Stimulated activated CD8-positive, alpha-beta memory T cell treated with anti-CD3 and anti-CD28 coated beads, Interleukin-7, amount 100 ng/mL, for 1 hour (primary cell): Measurements from ENCODE around the gene ANKRD55.
"Not testable (repeated sequence)": the region's sequence is repeated elsewhere in the genome, so short reads cannot be mapped to it uniquely, and the experiment has no call there.

ENCODE experiments used
- DNase-seq, 2 donors: peaks; one replicate each; pipeline ENCODE4 v3.0.0-alpha.2; 2020; ENCODE audit warnings: low read depth in 2 of 2

ANKRD55 gene

GRCh38 chr5:56144211-56144610 is 88.9 kb downstream of the ANKRD55 start:
- no peak for DNase-seq

GRCh38 chr5:56143373-56143714 is 89.8 kb downstream of the ANKRD55 start:
- DNase-seq, result no peak

DNA sequence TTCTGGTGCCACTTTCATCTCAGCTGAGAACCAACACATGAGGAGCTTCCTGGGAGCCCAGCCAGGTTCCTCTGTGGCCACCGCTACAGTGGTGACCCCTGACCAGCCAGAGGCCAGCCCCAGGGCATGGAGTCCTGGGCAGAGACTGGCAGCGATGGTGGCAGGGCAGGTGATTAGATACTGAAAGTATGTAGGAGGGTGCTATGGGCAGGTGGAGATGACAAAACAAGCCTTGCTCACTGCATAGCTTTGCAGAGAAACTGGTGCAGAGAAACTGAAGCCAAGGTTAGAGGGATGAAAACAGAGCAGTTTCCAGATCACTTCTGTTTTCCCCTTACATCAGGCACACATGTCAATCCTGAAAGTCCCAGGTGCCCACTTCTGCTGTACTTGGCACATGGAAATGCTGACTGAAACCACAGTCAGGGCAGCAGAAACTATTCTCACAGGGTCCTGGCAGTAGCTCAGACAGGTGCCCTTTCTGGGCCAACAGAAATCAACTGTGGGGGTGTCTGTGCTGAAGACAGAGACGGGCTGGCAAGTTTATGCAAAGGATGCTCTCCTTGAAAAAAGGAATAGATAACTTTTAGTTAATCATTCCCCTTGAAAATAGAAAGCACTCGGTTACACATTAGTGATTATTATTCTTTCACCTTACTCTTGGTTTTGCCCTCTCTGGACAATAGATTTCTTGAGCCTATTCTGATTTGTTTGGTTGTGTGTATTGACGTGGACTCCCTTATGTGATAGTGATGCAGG is 90.3 kb downstream of the ANKRD55 start:
- DNase-seq, result no peak

DNA sequence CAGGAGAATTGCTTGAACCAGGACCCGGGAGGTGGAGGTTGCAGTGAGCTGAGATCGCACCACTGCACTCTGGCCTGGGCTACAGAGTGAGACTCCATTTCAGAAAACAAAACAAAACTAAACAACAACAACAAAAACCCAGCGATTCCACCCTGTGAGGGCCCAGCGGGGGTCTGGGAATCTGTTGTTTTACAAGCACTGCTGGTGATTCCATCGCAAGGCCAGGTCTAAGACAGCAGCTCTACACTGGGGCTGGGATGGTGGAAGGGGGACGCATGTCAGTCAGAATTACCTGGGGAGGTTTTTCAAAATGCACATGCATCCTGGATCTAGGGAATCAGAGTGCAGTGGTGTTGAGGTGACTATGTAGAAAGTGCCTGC is 90.9 kb downstream of the ANKRD55 start:
- no peak for DNase-seq

- DNase-seq, result no peak
These were observed 93.1 kb downstream of the ANKRD55 start for GRCh38 chr5:56140073-56140472.

DNA sequence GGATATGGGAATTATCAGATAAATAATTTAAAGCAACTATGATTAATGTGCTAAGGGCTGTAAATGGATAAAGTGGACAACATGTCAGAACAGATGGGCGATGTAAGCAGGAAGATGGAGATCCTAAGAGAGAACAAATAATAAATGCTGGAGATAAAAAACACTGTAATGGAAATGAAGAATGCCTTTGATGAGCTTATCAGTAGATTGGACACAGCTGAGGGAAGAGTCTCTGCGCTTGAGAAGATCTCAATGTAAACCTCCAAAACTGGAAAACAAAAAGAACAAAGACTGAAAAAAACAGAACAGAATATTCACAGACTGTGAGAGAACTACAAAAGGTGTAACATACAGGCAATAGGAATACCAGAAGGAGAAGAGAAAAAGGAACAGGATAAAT is 102.5 kb downstream of the ANKRD55 start:
- no peak for DNase-seq

DNA sequence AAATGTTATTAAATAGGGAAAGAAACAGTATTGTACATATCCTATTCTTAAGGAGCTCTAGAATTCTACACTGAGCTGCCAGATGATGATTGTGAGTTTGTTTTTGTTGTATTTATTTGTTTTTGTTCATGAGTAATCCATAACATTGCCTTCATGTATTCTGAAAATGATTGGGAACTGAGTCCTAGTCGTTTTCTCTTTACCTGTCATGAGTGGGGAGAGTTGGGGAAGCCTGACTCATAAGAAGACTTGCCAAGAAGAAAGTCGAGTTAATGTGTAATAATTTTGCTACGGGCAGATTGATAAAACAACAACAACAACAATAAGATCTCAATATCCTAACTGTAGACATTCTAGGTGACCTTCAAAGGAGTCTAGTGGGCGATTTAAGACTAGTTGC is 103.8 kb downstream of the ANKRD55 start:
- DNase-seq, result no peak

GRCh38 chr5:56128113-56128512 is 105.0 kb downstream of the ANKRD55 start:
- no peak for DNase-seq

DNA sequence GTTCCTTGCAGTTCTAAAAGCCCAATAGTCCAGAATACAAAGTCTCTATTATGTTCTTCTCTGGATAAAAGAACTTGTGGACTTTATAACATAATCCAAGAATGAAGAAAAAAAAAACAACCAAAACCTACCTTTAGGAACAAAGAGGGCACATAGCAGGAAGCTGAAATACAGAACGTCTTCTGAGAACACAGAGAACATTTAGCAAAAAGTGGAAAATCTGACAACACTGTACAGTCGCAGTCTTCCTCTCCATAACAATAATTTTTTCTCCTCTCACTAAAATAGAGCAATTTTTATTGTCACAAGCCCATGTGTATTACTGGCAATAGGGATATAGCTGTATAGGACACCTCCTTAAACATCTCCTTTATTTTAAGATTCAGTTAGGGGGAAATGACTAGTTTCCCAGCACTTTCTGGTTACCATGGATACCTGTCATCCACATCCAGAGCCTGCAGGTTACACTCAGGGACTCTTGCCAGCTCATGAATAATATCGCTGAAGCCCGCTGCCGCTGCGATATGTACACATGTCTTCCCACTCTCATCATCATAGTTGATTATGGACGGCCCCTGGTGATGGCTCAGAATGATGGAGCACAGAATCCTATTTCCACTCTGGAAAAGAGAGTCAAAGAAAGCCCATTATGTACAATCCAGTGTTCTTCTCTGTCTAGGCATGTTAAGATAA is 106.5 kb downstream of the ANKRD55 start:
- DNase-seq, result no peak

- no peak for DNase-seq
These were observed 109.4 kb downstream of the ANKRD55 start for GRCh38 chr5:56123531-56124243.

- not testable (repeated sequence) for DNase-seq
These were observed 110.7 kb downstream of the ANKRD55 start for GRCh38 chr5:56122360-56122985.

GRCh38 chr5:56119050-56119449 is 114.1 kb downstream of the ANKRD55 start:
- no peak for DNase-seq

- no peak for DNase-seq
These were observed 116.5 kb downstream of the ANKRD55 start for GRCh38 chr5:56116599-56117141.

DNA sequence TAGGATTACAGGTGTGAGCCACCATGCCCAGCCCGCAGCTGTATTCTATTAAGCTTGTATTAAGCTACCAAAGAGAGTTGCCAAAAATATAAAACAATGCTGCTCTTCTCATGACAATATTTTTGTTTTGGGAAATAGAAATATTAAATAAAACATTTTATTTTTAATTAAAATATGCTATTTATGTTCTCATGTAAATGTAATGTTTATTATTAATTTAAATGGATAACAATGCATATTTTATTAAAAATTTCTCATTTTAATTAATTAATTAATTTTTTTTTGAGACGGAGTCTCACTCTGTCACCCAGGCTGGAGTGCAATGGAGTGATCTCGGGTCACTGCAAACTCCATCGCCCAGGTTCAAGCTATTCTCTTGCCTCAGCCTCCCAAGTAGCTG is 117.5 kb downstream of the ANKRD55 start:
- no peak for DNase-seq

GRCh38 chr5:56112526-56113121 is 120.5 kb downstream of the ANKRD55 start:
- no peak for DNase-seq

- no peak for DNase-seq
These were observed 121.7 kb downstream of the ANKRD55 start for GRCh38 chr5:56111404-56111781.

DNA sequence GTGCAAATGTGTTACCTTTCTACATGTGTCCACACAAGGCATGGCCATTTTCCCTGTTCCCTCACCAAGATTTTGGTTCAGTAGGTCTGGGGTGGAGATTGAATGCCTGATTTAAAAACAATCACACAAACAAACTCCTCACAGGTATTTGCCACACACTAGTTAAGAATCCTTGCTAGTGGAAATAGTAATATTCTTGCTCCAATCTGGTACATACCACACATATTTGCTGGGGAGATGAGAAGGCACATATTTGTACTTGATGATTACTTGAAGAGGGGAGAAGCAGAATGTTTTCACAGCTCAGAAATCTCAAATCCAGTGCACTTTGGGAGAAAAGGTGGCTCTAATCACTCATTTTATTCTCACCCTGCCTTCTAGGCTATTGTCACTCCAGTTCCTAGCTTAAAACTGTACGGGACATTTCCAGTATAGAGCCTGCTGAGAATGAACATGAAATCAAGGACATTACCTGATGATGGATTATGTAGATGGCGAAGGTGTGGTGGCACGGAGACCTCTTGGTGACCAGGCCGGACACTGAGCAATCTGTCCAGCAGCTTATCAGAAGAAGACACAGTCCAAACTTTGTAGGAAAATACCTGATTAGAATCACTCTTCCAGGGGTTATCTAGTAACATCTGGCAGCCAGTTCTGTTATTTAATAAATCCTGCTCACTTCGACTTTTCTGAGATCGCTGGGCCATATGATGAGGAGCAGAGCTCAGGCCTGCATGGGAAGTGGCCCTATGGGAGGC is 122.3 kb downstream of the ANKRD55 start:
- DNase-seq, result no peak

DNA sequence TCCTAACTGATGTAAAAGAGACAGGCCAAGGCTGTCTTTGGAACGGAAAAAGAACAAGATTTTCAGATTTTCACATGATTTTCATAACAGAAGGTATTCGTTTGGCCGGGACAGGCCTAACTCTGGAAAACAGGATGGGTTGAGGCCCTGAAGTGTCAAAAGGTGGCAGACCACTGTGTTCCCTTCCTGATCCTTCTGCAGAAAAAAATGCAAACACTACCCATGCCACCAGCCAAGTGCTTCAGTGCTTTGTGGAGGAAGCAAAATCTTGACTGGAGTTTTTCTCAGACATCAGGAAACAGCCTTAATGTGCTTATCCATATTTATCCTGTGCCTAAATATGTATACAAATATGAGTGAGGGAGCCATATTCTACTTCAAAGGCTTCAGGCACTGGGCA is 124.9 kb downstream of the ANKRD55 start:
- DNase-seq, result no peak

DNA sequence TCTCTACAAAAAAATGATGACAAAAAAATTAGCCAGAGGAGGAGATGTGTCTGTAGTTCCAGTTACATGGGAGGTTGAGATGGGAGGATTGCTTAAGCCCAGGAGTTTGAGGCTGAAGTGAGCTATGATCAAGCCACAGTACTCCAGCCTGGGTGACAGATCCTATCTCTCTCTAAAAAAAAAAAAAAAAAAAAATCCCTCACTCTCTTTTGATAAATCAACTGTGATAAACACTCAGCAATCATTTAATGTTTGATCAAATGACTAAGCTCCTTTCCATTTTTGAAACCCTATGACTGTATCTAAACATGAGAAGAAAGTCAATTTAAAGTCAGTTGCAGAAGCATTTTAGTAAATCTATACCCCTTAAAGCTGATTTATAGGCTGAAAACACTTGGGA is 126.3 kb downstream of the ANKRD55 start:
- no peak for DNase-seq

- no peak for DNase-seq
These were observed 127.4 kb downstream of the ANKRD55 start for GRCh38 chr5:56105511-56106291.
